Measurements from ENCODE around the gene ZGPAT.

The ZGPAT gene

GRCh38 chr20:63741676-63742380, 34.0 kb downstream of the ZGPAT start:
- no peak overlapping the region for H2AFZ ChIP-seq (ENCODE audit: low read length)
- H3K4me2 ChIP-seq (ENCODE audit: low read depth, low read length, poor library complexity, severe bottlenecking): peak overlapping the region; percentile 73

GRCh38 chr20:63742381-63743024, 34.7 kb downstream of the ZGPAT start:
- 0 out of 2 replicates have a peak, but pooled peaks cover 7% of the 10 kb centered on the region for H3F3A ChIP-seq (ENCODE audit: low read depth)
- H2AFZ ChIP-seq (ENCODE audit: low read length): no peak overlapping the region
- no peak overlapping the region for H3K9ac ChIP-seq (ENCODE audit: low read depth, low read length, poor library complexity, severe bottlenecking)
- no peaks in the 10 kb centered on the region for H3K27me3 ChIP-seq (ENCODE audit: insufficient read depth, low read length, poor library complexity, severe bottlenecking)
- peaks cover 31% of the 10 kb centered on the region for H3K79me2 ChIP-seq (ENCODE audit: insufficient read depth, low read length)
- H3K36me3 ChIP-seq (ENCODE audit: insufficient read depth, low read length): peaks cover 13% of the 10 kb centered on the region; the same call in 1 of the 2 replicates
- H3K9me2 ChIP-seq (replicated peaks; ENCODE audit: low read depth, low read length): no peaks in the 10 kb centered on the region
- no peak for TF ChIP-seq EZH2phosphoT487 (IDR thresholded peaks at IDR 0.05; ENCODE audit: borderline replicate concordance)
- TF ChIP-seq, protein P1, sequence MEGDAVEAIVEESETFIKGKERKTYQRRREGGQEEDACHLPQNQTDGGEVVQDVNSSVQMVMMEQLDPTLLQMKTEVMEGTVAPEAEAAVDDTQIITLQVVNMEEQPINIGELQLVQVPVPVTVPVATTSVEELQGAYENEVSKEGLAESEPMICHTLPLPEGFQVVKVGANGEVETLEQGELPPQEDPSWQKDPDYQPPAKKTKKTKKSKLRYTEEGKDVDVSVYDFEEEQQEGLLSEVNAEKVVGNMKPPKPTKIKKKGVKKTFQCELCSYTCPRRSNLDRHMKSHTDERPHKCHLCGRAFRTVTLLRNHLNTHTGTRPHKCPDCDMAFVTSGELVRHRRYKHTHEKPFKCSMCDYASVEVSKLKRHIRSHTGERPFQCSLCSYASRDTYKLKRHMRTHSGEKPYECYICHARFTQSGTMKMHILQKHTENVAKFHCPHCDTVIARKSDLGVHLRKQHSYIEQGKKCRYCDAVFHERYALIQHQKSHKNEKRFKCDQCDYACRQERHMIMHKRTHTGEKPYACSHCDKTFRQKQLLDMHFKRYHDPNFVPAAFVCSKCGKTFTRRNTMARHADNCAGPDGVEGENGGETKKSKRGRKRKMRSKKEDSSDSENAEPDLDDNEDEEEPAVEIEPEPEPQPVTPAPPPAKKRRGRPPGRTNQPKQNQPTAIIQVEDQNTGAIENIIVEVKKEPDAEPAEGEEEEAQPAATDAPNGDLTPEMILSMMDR (conservative IDR thresholded peaks at IDR 0.05; ENCODE audit: low read length): no peak
- H3K4me3 ChIP-seq (ENCODE audit: low read length, poor library complexity, severe bottlenecking): no peak overlapping the region
- peaks cover 17% of the 10 kb centered on the region for H3K4me1 ChIP-seq (ENCODE audit: insufficient read depth, low read length, poor library complexity, severe bottlenecking)
- H3K9me3 ChIP-seq (ENCODE audit: insufficient read depth, low read depth, low read length): no peaks in the 10 kb centered on the region
- H4K20me1 ChIP-seq (ENCODE audit: insufficient read depth, low read length, poor library complexity, severe bottlenecking): peaks cover 29% of the 10 kb centered on the region
- H3K4me2 ChIP-seq (ENCODE audit: low read depth, low read length, poor library complexity, severe bottlenecking): no peak overlapping the region

More at GRCh38 chr20:63741676-63742380, 34.0 kb downstream of the ZGPAT start:
- H3K36me3 ChIP-seq (ENCODE audit: insufficient read depth, low read length): peaks cover 13% of the 10 kb centered on the region; the same call in 1 of the 2 replicates
- no peak for TF ChIP-seq EZH2phosphoT487 (IDR thresholded peaks at IDR 0.05; ENCODE audit: borderline replicate concordance)
- TF ChIP-seq, protein P1 (conservative IDR thresholded peaks at IDR 0.05; ENCODE audit: low read length): no peak
- peaks cover 23% of the 10 kb centered on the region for H3K4me1 ChIP-seq (ENCODE audit: insufficient read depth, low read length, poor library complexity, severe bottlenecking)
- H3K9me3 ChIP-seq (ENCODE audit: insufficient read depth, low read depth, low read length): no peaks in the 10 kb centered on the region
- peak overlapping the region; percentile 88 for H3K4me3 ChIP-seq (ENCODE audit: low read length, poor library complexity, severe bottlenecking)
- no peaks in the 10 kb centered on the region for H3K9me2 ChIP-seq (replicated peaks; ENCODE audit: low read depth, low read length)
- peaks cover 32% of the 10 kb centered on the region for H4K20me1 ChIP-seq (ENCODE audit: insufficient read depth, low read length, poor library complexity, severe bottlenecking)
- peaks cover 36% of the 10 kb centered on the region for H3K79me2 ChIP-seq (ENCODE audit: insufficient read depth, low read length)
- H3K27me3 ChIP-seq (ENCODE audit: insufficient read depth, low read length, poor library complexity, severe bottlenecking): no peaks in the 10 kb centered on the region
- H3F3A ChIP-seq (ENCODE audit: low read depth): 0 out of 2 replicates have a peak, but pooled peaks cover 7% of the 10 kb centered on the region
- peak overlapping the region; percentile 92 for H3K9ac ChIP-seq (ENCODE audit: low read depth, low read length, poor library complexity, severe bottlenecking)

DNA sequence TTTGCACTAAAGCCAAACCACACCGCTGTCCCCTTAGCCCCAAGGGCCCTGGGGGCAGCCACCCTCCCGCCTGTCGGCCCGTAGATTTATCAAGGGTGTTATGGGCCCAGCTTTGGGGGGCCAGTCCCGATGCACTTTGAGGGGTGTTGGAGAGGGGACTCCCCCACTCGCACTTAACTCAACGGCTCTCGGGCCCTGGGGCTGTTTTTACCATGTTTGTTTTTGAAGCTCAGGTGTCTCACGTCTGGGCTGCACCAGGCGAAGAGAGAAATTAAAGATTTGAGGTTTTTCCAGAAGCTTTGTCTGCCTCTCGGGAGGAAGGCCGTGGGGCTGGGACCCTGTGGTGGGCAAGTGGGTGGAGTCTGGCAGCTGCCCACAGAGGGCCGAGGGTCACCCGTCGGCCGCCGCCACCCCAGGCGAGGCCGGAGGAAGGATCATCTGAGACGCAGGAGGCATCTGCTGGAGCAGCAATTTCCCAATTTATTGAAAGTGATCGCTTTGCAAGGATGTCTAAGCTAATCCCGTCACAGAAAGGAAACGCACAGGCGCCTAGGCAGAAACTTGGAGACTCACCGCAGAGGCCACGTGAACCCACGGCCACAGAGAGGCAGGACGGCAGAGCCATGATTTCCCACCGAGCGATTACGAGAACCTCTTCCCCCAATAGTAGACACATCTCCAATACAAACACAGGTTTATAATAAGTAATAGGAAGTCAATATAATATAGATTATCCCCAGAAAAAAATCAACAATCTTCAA, 35.6 kb downstream of the ZGPAT start:
- Histone ChIP-seq H3K79me2 (ENCODE audit: insufficient read depth, low read length) (peaks cover 24% of the 10 kb centered on the region), H3K9ac (ENCODE audit: low read depth, low read length, poor library complexity, severe bottlenecking) (no peak overlapping the region), H3K4me1 (ENCODE audit: insufficient read depth, low read length, poor library complexity, severe bottlenecking) (peaks cover 12% of the 10 kb centered on the region), H3K4me3 (ENCODE audit: low read length, poor library complexity, severe bottlenecking) (no peak overlapping the region), H3K4me2 (ENCODE audit: low read depth, low read length, poor library complexity, severe bottlenecking) (no peak overlapping the region), H3F3A (ENCODE audit: low read depth) (0 out of 2 replicates have a peak, but pooled peaks cover 7% of the 10 kb centered on the region), H3K27me3 (ENCODE audit: insufficient read depth, low read length, poor library complexity, severe bottlenecking) (no peaks in the 10 kb centered on the region), H2AFZ (ENCODE audit: low read length) (no peak overlapping the region), H3K36me3 (ENCODE audit: insufficient read depth, low read length) (peaks cover 13% of the 10 kb centered on the region; the same call in 1 of the 2 replicates), H4K20me1 (ENCODE audit: insufficient read depth, low read length, poor library complexity, severe bottlenecking) (peaks cover 24% of the 10 kb centered on the region), H3K9me2 (replicated peaks; ENCODE audit: low read depth, low read length) (no peaks in the 10 kb centered on the region), H3K9me3 (ENCODE audit: insufficient read depth, low read depth, low read length) (no peaks in the 10 kb centered on the region)
- TF ChIP-seq, protein P1 (conservative IDR thresholded peaks at IDR 0.05; ENCODE audit: low read length): no peak
- TF ChIP-seq EZH2phosphoT487 (IDR thresholded peaks at IDR 0.05; ENCODE audit: borderline replicate concordance): no peak
